NAMALWA (cell line): Measurements from ENCODE around the gene TECPR1.

Source experiments
- DNase-seq: peaks from one replicate; pipeline ENCODE4 v3.0.0-alpha.2; 2015; ENCODE audit warnings: low spot score

Gene TECPR1

DNA sequence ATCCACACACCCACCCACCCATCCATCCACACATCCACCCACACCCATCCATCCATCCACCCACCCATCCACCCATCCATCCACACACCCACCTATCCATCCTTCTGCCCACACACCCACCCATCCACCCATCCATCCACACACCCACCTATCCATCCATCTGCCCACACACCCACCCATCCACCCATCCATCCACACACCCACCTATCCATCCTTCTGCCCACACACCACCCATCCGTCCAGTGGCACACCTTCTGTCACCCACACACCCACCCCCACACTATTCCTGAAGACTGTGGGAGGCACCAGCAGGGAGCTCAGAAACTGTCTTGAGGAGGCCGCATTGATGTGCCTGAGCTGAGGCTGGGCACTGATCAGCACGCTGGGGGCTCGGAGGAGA lies 9.1 kb downstream of the TECPR1 start:
- no peak for DNase-seq

DNA sequence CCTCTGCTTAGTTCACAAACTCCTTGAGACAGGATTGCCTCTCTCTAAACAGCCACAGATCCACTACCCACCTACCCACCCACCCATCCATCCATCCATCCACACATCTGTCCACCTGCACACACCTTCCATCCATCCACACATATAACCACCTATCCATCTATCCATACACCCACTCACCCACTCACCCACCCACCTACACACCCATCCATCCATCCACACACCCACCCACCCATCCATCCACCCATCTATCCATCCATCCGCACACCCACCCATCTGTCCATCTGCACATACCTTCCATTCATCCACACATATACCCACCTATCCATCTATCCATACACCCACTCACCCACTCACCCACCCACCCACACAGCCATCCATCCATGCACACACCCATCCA lies 9.7 kb downstream of the TECPR1 start:
- no peak for DNase-seq

- DNase-seq, result no peak
Measured at GRCh38 chr7:98241674-98242241, 10.3 kb downstream of the TECPR1 start.

DNA sequence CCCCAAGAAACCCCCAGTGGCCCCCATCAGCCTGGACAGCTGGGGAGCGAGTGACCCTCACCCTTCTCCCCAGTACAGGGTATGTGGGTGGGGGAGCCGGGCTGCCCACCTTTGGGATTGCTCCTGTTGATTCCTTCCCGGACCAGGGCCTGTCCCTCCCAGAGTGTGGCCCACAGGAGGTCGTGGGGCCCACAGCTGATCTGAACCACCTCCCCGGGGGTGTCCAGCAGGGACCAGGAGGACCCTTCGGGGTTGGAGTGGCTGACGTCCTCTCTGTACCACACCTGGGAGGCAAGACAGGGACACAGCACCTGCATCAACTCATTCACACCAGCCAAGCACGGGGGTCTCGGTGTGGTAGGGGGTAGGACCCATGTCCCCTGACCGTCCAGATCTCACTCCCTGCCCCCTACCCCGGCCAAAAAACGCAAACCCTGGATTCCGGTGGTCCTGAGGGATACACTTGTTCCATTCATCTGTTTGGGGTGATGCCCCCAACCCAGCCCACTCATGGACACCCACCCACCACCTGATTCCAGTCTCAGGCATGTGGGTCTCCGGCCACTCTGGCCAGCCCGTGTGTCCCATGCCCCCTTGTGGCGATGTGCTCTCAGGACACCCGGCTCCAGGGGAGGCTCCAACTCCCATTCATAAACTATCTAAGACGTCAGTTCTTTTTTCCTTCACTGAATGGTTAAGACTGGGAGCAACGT lies 10.9 kb downstream of the TECPR1 start:
- peak; percentile 69 for DNase-seq

- DNase-seq, result no peak
Measured at GRCh38 chr7:98238976-98239375, 13.1 kb downstream of the TECPR1 start.

- no peak for DNase-seq
Measured at GRCh38 chr7:98238076-98238475, 14.0 kb downstream of the TECPR1 start.

DNA sequence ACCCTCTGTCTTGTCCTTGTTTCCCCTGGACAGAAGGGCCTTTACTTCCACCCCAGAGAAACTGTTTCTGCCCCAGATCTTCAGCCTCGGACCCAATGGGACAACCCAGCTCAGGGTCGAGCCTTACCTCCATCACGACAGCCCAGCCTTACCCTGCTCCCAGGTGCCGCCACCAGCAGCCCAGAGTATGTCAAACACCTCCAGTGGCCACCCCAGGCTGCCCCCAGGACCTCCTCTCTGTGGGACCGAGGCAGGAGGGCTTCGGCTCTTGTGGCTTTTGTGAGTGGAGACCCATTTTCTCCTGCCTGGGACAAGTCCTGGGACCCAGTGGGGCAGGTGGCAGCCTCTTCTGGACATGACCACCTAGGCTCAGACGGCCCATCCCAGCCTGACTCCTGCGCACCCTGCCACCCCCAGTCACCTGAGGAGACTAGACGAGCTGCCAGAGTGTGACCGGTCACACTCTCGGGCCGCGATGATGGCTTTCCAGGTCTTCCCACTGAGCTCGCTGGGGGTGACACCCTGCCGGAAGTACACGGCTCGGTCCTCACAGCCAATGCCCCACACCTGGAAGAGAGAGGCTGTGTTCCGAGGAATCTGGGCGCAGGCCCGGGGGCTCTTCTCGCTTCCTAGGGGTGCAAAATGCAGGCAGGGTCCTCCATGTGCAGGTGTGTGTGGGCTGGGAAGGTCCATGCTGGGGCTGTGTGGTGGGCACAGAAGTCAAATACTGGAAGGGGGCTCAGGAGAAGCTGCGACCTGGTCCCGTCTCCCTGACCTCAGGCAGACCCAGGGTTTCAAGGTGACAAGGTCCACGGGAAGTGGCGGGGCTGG lies 15.5 kb downstream of the TECPR1 start:
- no peak for DNase-seq

DNA sequence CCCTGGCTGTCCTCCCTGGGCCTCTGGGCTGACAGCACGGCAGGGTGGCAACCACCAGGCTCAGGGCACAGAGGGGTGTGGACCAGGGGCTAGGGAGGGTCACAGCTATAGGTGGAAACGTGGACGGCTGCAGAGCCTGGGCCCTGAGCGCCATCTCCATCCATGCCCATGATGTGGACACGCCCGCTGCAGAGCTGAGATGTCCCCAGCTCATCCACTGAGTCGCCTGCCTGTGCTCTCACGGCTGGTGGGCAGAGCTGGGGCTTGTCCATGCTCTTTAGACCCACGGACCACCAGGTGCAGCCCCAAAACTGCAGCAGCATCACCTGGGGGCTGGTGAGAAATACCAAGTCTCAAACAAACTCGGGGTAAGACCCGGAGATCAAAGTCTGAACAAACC lies 16.1 kb downstream of the TECPR1 start:
- no peak for DNase-seq

DNA sequence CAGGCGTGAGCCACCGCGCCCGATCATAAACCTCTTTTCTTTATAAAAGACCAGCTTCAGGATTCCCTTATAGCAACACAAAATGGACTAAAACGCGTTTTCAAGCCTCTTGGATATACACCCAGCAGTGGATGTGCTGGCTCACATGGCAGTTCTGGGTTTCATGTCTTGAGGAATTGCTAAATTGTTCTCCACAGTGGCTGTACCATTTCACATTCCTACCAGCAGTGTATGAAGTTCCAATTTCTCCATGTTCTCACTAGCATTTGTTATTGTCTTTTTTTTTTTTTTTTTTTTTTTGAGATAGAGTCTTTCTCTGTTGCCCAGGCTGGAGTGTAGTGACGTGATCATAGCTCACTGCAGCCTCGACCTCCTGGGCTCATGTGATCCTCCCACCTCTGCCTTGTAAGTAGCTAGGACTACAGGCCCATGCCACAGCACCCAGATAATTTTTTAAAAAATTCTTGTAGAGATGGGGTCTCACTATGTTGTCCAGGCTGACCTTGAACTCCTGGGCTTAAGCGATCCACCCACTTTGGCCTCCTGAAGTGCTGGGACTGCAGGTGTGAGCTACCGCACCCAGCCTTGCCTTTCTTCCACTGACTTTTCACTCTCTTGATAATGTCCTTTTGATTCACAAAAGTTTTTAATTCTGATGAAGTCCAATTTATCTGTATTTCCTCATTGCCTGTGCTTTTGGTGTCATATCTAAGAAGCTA lies 17.4 kb downstream of the TECPR1 start:
- DNase-seq, result no peak

DNA sequence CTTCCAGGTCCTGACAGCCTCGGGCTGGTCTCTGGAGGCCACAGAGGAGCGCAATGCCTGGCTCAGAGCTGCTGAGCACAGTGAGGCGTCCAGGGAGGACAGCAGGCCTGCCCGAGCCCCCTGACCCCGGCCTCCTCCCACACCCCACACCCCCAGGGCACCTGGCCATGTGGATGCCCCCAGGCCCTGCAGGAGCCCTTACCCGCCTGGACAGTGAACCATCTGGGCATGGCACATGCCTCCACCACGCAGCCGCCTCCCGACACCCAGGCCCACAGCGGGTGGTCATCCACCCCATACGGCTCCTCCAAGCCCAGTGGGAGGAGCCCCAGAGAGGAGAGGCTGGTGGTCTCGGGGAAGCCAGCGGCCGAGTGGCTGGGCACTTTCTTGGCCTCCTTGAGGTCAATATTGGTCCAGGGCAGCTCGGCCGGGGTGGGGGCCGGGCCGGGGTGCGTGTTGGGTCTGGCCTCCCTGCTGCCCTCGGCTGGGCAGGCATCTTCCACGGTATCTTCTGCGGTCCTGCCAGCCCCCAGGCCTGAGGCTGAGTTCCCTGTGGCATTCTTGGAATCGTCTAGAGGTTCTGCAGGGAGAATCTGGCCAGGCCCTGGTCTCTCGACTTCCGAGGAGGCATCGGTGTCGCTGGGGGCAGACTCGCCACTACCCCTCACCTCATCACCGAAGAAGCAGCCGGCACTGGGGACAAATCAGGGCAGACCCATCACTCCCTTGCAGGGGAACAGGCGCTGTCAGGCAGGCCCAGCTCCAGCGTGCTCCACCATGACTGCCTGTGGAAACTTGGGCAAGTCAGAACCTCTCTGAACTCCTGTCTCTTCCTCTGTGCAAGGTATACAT lies 18.6 kb downstream of the TECPR1 start:
- DNase-seq, result no peak

- no peak for DNase-seq
Measured at GRCh38 chr7:98232799-98233198, 19.2 kb downstream of the TECPR1 start.

DNA sequence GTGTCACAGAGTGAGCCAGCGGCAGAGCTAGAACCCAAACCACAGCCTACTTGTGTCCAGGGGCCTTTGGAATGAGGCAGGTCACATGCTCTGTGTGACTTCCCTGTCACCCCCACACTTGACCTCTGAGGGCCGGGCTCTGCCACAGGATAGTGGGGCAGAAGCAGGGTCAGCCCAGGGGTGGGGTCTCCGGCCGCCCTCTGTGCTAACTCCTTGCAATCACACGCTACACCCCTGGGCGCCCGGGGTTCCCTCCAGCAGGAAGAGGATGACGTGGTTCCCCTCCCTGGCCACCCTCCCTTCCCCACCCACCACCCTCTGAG lies 19.8 kb downstream of the TECPR1 start:
- DNase-seq, result no peak

- no peak for DNase-seq
Measured at GRCh38 chr7:98231493-98232262, 20.4 kb downstream of the TECPR1 start.

DNA sequence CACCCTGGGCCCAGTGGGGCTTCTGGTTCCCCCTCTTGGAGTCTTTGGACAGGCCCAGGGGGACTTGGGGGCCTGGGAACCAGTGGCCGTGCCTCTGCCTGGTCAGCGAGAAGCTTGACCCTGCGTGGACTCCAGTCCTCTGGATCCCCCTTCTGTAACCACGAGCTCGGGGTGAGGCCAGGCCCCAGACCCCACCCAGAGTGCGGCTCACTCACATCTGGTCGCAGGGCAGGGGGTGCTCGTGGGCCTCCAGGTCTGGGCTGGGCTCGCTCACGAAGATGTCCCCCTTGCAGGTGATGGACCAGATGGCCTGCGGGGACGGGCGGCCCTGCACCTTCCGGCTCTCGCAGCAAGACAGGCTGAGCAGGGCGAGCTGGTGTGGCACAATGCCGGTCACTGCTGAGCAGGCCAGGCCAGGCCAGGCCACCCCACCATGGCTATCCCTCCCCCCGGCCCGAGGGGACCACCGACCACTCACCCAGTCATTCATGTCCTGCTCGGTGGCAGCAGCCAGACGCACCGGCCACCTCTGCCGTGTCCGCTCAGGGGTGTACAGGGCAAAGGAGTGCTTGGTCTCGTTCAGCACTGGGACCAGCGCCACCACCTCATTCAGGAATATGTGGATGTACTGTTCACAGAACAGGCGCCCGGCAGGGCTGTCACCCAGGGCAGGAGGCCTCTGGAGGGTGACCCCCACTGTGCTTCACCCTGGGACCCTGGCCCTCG lies 21.1 kb downstream of the TECPR1 start:
- no peak for DNase-seq

GRCh38 chr7:98229991-98230745 lies 21.9 kb downstream of the TECPR1 start:
- no peak for DNase-seq

DNA sequence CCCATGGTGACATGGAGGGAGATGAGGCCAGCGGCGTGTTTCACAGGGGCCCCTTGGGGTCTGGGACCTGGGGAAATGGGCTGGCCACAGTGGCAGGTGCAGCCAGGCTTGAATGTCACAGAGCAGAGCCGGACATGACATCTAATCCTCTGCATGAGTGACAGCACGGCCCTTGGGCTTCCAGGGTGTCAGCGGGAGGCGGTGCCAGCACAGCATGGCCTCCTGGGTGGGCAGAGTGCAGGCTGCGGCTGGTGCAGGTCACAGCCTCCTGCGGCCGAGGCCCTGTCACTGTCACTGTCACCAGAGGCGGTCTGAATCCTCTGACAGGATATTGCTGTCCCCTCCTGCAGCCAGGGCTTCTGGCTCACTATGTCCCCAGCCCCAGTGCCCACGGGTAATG lies 22.6 kb downstream of the TECPR1 start:
- no peak for DNase-seq

GRCh38 chr7:98228801-98229200 lies 23.2 kb downstream of the TECPR1 start:
- no peak for DNase-seq

DNA sequence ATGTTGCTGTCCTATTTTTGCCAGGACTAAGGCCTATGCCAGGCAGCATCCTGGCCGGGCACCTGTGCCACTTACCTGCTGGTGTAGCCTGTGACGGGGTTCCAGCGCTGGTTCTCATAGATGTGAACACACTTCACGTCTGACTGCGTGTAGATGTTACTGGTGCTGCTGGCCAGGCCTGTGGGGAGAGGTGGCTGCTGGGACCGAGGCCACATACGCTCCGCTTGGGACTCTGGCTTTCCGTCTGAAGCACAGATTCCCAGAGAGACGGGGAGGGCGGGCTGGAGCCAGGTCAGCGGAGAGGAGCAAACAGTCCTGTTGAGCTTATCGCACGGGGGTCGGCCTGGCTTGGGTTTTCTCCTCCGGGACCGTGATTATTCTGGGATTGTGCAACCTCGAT lies 24.1 kb downstream of the TECPR1 start:
- no peak for DNase-seq

GRCh38 chr7:98225913-98226614 lies 26.0 kb downstream of the TECPR1 start:
- DNase-seq, result no peak
